ENCODE data around the gene ASPDH.
"Not testable (repeated sequence)": the region's sequence is repeated elsewhere in the genome, so short reads cannot be mapped to it uniquely, and the experiment has no call there.

Gene ASPDH

DNA sequence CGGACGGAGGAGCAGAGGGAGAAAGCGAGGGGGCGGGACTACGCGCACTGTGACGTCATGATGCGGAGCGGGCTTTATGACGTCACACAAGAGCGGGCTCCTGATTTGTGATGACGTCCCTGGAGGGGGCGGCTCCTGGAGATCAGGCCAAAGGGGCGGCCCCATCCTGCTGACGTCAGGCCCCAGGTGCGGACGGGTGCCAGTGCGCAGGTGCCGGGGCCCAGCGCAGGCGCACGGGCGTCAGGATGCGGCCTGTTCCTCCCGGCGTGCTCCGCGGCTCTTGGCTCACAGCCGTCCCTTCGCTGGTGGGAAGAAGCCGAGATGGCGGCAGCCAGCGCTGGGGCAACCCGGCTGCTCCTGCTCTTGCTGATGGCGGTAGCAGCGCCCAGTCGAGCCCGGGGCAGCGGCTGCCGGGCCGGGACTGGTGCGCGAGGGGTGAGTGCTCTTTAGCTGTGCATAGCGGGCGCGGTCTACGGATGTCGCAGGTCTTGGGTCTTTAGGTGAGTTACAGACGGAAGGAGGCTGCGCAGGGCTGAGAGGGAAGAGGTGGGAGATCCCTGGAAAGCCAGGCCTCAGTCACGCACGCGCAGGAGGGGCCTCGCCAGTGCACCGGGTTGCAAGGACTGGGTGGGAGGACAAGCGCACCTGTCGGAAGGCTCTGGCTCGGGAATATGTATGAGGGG is 37.3 kb downstream of the ASPDH start, which contains the start of the genes EMC10 and GARIN5A:
Gene EMC10, plus strand, starts transcription at position 284 of the 683 bp plus-strand sequence. Its CDS starts 38 bp downstream, at position 322.
Gene GARIN5A, minus strand, starts transcription at position 625 of the 683 bp plus-strand sequence. Its CDS starts 460 bp downstream, at position 165.
- DNase-seq: peak; percentile 56

DNA sequence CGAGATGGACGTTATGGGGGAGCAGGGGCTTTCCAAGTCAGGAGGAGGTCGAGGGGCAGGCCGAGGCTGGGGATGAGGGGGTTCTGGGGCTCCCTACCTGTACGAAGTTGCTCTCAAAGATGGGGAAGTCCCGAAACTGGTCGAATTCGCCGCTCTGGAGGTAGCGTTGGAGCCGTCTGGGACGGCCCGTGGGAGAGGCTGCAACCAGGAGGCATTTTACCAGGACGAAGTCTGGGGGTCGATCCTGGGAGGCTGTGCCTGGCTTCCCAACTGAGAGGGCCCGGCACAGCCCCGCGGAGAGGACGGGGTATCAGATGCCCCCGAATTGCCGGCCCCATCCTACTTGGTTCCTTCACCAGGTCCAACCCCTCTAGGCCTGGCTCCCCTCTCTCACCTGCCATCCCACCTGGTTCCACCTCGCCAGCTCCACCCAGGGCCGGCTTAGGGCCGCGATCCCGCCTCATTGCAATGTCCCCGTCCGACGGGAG is 37.9 kb downstream of the ASPDH start:
- no peak for DNase-seq

- no peak for DNase-seq
These were observed 38.6 kb downstream of the ASPDH start for GRCh38 chr19:50475101-50475568.

GRCh38 chr19:50473336-50473735 is 40.4 kb downstream of the ASPDH start:
- DNase-seq: not testable (repeated sequence)

DNA sequence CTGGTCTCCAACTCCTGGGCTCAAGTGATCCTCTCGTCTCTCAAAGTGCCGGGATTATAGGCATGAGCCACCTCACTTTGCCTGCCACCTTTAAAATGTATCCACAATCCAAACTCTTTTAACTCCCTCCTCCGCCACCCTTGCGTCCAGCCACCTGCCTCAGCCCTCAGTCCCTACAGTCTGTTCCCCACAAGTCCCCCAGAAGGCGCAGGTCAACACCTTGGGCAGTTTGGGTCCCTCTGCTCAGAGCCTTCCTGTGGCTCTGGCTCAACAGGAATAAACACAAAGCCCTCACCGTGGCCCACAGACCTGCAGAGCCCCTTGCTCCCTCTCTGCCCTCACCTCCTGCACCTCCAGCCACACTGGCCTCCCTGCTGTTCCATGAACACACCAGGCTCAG is 44.9 kb downstream of the ASPDH start:
- no peak for DNase-seq

GRCh38 chr19:50467566-50467965 is 46.1 kb downstream of the ASPDH start:
- no peak for DNase-seq

- no peak for DNase-seq
These were observed 47.0 kb downstream of the ASPDH start for GRCh38 chr19:50466706-50467039.

DNA sequence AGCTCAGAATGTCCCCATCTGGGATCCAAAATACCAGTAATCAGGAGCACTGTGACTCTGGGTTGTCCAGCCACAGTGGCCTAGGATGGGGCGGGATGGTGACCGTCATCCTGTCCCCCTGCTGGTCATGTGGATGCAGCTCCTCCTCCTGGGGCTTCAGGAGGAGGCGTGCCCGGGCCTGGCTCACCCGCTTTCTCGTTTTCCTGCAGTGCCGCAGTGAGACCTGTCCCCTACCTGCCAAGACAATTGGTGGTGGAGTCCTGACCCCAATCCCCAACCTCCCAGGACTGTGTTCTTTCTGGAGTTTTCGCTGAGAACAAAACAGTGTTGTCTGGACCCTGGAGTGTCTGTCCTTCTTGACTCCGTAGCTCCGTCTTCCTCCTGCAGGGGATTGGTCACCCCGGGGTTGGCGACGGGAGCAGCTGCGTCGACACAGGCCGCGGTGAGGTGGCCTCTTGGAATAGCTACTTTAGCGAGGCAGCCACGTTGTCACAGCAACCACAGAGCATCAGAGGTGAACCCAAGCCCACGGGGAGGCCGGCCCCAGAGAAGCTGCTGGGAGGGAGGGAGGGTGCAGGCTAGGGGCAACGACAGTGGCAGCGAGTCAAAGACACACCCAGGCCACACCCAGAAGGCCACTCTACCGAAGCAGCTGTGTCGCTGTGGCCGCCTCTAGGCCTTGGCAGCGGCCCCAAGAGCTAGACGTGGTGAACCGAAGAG is 47.6 kb downstream of the ASPDH start:
- DNase-seq: no peak

GRCh38 chr19:50465000-50465399 is 48.7 kb downstream of the ASPDH start:
- DNase-seq: no peak

DNA sequence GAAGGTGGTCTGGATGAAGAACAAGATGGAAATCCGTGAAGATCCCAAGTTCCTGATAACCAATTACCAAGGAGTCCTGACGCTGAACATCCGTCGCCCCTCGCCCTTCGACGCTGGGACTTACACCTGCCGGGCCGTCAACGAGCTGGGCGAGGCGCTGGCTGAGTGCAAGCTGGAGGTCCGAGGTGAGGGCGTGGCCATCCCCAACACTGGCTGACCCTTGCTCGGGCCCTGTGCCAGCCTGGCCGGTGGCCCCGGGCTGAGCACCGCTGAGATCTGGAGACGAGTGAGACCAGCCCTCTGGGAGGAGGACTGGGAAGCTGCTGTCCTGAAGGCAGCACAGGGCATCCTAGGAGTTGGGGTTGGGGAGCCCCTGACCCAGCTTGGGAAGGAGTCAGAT is 49.4 kb downstream of the ASPDH start:
- no peak for DNase-seq

GRCh38 chr19:50462970-50463369 is 50.7 kb downstream of the ASPDH start:
- no peak for DNase-seq
